Stimulated activated CD8-positive, alpha-beta memory T cell treated with anti-CD3 and anti-CD28 coated beads, Interleukin-12 subunit alpha, Interleukin-12 subunit beta, amount 100 ng/mL, for 1 hour (primary cell): ENCODE measurements around the gene ALOX15B.
"Not testable (repeated sequence)": the region's sequence is repeated elsewhere in the genome, so short reads cannot be mapped to it uniquely, and the experiment has no call there.

ENCODE experiments used
- DNase-seq: peaks from one replicate; pipeline ENCODE4 v3.0.0-alpha.2; 2020; ENCODE audit warnings: low read depth

ALOX15B gene

DNA sequence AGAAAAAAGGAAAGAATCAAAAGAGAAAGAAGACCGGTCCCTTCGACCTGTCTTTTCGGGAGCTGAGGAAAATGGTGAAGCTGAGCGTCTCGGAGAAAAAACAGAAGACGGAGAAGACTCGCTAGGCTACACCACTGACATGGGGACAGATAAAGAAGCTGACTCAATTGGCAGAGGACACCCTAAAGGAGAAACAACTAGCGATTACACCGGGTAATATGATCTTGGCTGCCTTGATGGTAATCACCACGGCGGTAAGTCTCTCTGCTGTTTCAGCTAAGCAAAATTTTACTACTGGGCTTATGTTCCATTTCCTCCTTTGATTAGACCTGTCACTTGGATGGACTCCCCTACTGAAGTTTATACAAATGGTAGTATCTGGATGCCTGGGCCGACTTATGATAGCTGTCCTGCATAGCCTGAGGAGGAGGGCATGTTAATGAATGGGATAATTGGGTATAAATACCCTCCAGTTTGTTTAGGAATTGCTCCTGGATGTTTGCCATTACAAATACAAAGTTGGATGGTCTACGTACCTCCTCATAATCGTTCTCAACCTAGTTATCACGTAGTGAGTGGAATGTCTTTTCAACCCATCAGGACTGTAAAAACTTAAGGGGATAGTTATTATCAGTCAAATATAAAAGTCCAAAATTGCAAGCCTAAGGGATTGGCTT is 24.1 kb downstream of the ALOX15B start:
- DNase-seq, result no peak

DNA sequence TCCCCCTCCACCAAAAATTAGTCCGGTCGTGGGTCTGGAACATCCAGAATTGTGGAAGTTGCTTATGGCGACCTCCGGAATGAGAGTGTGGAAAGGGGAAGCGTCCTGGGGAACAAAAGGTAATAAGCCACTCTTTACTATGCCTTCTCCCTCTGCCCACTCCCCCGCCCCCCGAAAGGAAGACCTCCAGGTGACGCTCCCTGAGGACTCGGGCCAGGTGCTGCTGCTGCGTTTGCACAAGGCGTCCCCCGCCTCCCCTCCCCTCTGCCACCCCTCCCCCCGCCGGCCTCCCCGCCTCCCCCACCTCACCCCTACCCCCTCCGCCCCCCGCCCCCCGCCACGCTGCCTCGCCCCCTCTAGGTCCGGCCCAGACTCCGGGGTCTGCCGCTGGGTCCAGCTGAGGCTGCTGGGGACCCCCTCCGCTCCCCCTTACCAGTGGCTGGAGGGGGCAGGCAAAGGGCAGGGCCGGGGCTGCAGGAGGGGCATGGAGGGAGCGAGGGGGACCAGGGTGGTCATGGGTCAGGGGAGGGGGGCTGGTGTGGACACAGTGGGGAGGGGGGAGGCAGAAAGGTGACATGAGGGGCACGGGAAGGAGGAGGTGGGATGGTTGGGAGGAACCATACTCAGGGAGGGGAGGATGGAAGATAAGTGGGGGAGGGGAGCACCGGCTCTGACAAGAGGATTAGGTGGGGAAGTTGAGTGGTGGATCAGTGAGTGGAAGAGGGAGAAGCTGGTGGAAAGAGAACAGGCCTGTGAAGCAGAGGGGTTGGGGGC is 25.1 kb downstream of the ALOX15B start:
- DNase-seq, result no peak

DNA sequence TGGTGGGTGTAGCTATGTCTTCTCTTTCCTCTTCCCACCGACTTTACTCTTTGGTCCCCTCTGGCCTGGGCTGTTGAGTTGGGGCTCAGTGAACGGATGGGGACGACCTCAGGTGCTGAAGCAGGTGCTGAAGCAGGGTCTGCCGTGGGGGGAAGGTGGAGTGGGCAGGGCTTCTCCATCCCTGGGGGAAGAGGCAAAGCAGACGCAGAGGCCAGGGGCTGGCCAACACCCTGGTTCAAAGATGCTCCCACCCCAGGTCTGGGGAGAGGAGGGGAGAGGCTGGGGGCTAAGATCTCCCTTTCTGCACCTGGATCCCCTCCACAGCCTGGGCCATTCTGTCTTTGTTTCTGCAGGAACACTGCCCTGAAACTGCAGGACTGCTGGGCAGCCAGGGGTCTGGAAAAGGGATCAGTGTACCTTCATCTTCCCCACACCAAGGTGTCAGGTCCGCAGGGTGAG is 25.7 kb downstream of the ALOX15B start:
- no peak for DNase-seq

DNA sequence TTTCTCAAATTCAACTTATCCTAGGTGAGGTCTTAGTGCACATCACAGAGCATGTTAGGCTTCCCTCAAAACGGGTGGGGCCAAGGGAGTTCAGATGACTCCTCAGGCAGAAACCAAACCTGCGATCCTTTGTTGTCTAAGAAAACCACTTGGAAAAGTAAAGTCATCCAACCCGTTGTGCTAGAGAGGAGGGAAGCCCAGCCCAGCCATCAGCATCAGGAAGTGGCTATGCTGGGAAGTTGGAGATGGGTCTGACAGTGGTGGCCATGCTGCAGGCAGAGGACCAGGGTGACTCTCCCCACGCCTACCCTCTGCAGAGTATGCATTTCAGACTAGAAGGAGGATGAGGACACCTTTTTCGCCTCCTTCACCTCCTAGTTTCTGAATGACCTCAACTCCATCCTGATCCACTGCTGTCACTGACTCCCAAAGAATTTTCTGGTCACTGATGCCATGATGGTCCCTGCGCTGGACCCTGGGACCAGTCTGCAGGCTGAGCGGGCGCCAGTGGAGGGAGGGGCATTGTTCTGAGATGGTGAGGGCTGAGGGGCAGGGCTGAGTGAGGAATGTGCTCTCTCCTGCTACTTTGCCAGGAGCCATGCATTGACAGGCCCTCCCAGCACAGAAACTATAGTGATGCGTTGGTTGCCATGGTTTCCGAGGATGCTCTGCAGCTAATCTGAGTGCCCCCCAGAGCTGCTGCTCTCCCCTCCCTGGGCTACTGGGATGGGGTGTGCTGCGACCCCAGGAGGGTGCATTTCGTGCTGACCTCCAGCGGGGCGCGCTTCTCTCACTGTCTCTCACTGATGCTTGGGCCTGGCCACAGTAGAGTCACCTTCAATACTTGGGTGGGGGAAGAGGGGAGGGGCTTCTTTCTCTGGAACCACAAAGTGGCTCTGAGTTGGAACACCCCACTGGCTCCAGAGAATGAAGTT is 28.2 kb downstream of the ALOX15B start:
- no peak for DNase-seq

- DNase-seq, result no peak
Observed at GRCh38 chr17:8067806-8068205, 28.9 kb downstream of the ALOX15B start.

DNA sequence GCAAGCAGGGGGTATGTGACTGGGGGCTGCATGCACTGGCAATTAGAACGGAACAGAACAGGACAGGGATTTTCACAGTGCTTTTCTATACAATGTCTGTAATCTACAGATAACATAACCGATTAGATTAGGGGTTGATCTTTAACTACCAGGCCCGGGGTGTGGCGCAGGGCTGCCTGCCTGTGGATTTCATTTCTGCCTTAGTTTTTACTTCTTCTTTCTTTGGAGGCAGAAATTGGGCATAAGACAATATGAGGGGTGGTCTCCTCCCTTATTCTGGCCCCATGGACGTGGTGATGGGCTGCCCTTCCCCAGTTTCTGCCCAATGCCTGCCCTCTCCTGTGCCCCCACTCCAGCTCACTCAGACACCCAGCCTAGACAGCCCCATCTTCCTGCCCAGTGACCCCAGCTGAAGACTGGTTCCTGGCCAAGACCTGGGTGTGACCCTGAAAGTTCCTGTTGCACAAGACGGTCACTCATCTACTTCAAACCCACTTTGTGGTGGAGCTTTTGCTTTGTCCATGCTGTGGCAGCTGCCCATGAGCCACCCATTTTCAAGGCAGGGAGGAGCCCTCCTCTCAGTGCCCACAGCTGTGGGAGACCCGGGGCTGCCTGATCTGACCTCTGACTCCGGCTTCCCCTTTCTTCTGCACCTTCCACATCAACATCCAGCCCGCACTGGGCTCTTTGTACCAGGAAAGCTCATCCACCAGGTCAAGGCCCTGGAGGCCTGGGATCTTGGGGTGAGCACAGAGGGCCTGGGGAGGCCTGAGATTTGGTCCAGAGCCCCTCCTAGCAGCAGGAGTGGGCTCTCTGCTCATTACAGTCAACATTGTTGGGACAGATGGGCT is 30.1 kb downstream of the ALOX15B start:
- DNase-seq, result no peak

GRCh38 chr17:8069587-8069860 is 30.7 kb downstream of the ALOX15B start:
- DNase-seq, result no peak

DNA sequence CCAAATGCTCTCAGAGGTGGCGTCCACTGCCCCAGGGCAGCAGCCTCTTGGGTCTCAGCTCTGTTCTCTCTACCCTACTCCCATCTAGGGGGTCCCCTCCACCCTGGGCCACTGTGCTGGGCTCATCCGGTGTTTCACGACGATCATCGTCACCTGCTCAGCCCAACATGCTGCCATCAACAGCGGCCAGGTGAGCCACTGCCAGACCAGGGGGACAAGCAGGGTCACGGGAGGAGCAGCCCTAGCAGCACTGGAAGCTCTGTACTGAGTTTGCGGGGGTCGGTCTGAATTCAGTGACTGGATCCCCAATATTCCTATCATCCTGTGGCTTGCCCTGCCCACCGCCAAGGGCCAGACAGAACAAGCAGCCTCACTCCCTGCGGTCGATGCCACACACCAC is 32.6 kb downstream of the ALOX15B start:
- no peak for DNase-seq

GRCh38 chr17:8072341-8072728 is 33.5 kb downstream of the ALOX15B start:
- no peak for DNase-seq

- DNase-seq, result no peak
Observed at GRCh38 chr17:8072729-8073461, 34.0 kb downstream of the ALOX15B start.

DNA sequence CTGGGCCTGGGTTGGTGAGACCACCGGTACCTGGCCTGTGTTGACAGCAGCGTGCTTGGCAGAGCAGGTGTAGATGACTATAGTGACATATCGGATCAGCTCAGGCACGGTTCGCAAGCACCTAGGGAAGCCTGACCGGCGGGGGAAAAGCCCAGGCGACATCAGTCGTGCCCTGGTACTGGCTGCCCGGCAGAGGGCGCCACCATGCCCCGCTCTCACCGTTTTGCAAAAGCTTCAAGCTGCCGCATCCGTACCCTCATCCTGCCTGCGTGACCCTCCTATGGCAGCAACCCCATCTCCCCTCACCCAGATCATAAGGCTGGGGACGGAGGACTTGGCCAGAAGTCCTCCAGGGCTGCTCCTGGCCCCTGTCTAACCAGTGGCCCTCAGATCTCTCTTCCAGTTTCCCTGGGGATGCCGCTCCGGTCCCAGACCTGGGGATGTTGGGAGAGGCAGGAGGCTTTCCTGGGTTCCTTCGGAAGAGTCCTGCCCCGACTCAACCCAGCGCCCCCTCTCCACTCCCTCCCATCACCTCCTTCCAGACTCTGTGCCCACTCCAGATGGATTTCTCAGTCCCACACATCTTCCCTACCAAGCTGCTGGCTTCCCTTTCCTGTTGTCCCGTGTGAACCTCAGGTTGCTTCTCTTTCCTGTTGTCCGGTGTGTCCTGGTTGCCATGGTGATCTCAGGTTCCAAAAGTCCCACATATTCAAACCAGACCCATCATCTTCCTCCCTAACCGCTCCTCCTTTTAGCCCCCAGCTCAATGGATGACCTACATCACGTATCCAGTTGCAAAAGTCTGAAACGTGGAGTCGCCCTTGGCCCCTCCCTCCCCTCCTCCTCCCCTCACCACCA is 35.0 kb downstream of the ALOX15B start:
- peak; percentile 73 for DNase-seq

GRCh38 chr17:8074554-8074953 is 35.7 kb downstream of the ALOX15B start:
- no peak for DNase-seq

GRCh38 chr17:8075081-8075480 is 36.2 kb downstream of the ALOX15B start:
- no peak for DNase-seq

GRCh38 chr17:8075574-8076342 is 36.9 kb downstream of the ALOX15B start:
- no peak for DNase-seq

DNA sequence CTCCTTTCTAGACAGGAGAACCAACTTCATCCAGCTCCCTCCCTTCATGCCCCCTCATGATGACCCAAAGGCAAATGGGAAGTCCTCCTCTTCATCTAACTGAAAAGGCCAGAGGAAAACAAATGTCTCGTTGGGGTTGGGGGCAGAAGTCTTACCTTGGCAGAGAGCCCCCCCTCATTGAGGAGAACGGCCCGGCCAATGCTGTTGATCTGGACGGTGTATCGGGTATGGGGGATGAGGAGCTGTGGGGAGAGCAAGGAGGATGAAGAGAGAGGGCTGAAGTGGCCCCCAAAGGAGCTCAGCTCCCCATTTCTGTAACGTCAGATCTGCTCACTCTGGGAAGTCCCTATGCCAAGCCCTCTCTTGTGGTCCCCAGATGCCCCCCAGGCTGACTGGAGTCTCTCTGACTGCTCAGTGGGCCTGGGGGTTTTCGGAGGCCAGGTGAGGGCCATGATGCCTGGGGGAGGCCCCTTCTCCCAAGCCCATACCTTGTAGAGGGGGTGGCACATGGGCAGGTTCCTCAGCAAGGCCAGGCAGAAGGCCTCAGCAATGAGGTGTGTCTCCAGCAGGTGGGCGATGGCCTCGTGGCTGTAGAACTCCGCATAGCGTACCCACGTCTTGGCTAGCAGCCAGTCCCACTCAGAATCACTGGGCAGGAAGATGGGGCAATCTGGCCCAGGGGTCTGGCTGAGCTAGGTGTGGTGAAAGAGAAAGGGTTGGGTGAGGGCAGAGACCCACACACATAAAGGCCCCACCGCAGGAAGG is 37.8 kb downstream of the ALOX15B start:
- no peak for DNase-seq

DNA sequence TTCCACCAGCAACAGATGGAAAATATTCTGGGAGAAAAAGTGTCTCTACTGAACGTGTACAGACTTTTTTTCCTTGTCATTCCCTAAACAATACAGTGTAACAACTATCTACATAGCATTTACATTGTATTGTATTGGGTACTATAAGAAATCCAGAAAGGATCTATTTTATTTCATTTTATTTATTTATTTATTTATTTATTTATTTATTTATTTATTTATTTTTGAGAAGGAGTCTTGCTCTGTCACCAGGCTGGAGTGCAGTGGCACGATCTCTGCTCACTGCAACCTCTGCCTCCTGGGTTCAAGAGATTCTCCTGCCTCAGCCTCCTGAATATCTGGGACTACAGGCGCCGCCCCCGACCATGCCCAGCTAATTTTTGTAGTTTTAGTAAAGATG is 39.1 kb downstream of the ALOX15B start:
- DNase-seq, result not testable (repeated sequence)

- DNase-seq, result peak; percentile 64
Observed at GRCh38 chr17:8079291-8080207, 40.7 kb downstream of the ALOX15B start.
